ENCODE data around the gene TLK2.

TLK2 gene

GRCh38 chr17:62616993-62617893 lies 138.6 kb downstream of the TLK2 start:
- TF ChIP-seq ZNF274 (IDR thresholded peaks at IDR 0.05; ENCODE audit: low read depth, low read length): no peak
- H3K4me3 ChIP-seq (ENCODE audit: low read length): no peak overlapping the region

GRCh38 chr17:62617894-62618472 lies 139.4 kb downstream of the TLK2 start:
- no peak for TF ChIP-seq ZNF274 (IDR thresholded peaks at IDR 0.05; ENCODE audit: low read depth, low read length)
- no peak overlapping the region for H3K4me3 ChIP-seq (ENCODE audit: low read length)

- TF ChIP-seq ZNF274 (IDR thresholded peaks at IDR 0.05; ENCODE audit: low read depth, low read length): no peak
These were observed 140.2 kb downstream of the TLK2 start for GRCh38 chr17:62618647-62619416.

GRCh38 chr17:62619417-62620155 lies 141.0 kb downstream of the TLK2 start:
- no peak overlapping the region for H3K4me3 ChIP-seq (ENCODE audit: low read length)
- no peak for TF ChIP-seq ZNF274 (IDR thresholded peaks at IDR 0.05; ENCODE audit: low read depth, low read length)

More at GRCh38 chr17:62618647-62619416, 140.2 kb downstream of the TLK2 start:
- no peak overlapping the region for H3K4me3 ChIP-seq (ENCODE audit: low read length)

GRCh38 chr17:62621223-62621622 lies 142.6 kb downstream of the TLK2 start:
- TF ChIP-seq ZNF274 (IDR thresholded peaks at IDR 0.05; ENCODE audit: low read depth, low read length): no peak
- H3K4me3 ChIP-seq (ENCODE audit: low read length): no peak overlapping the region

GRCh38 chr17:62625184-62625869 lies 146.7 kb downstream of the TLK2 start:
- no peak for TF ChIP-seq ZNF274 (IDR thresholded peaks at IDR 0.05; ENCODE audit: low read depth, low read length)
- H3K4me3 ChIP-seq (ENCODE audit: low read length): no peak overlapping the region

- TF ChIP-seq ZNF274 (IDR thresholded peaks at IDR 0.05; ENCODE audit: low read depth, low read length): no peak
- no peak overlapping the region for H3K4me3 ChIP-seq (ENCODE audit: low read length)
These were observed 147.2 kb downstream of the TLK2 start for GRCh38 chr17:62625870-62626200.

GRCh38 chr17:62626719-62627218 lies 148.1 kb downstream of the TLK2 start:
- H3K4me3 ChIP-seq (ENCODE audit: low read length): peak overlapping the region; percentile 53; the same call in 1 of the 2 replicates
- no peak for TF ChIP-seq ZNF274 (IDR thresholded peaks at IDR 0.05; ENCODE audit: low read depth, low read length)

GRCh38 chr17:62627219-62627903 lies 148.7 kb downstream of the TLK2 start, which contains the start of gene MRC2:
TSS of gene MRC2 (plus strand) at chr17:62627670. CDS start at chr17:62627803, 133 bp downstream.
- H3K4me3 ChIP-seq (ENCODE audit: low read length): peak within 1 kb of the TSS; percentile 53
- TF ChIP-seq ZNF274 (IDR thresholded peaks at IDR 0.05; ENCODE audit: low read depth, low read length): no peak

GRCh38 chr17:62627904-62628633 lies 149.4 kb downstream of the TLK2 start:
- no peak for TF ChIP-seq ZNF274 (IDR thresholded peaks at IDR 0.05; ENCODE audit: low read depth, low read length)

GRCh38 chr17:62628831-62629555 lies 150.4 kb downstream of the TLK2 start:
- no peak for TF ChIP-seq ZNF274 (IDR thresholded peaks at IDR 0.05; ENCODE audit: low read depth, low read length)
- no peak overlapping the region for H3K4me3 ChIP-seq (ENCODE audit: low read length)

More at GRCh38 chr17:62627904-62628633, 149.4 kb downstream of the TLK2 start:
- H3K4me3 ChIP-seq (ENCODE audit: low read length): peak overlapping the region; percentile 53; the same call in 1 of the 2 replicates
